GM18505 (cell line): ENCODE data around the gene ITSN1.
"Not testable (repeated sequence)": the region's sequence is repeated elsewhere in the genome, so short reads cannot be mapped to it uniquely, and the experiment has no call there.

Source experiments
- ATAC-seq: cut with Tn5 transposase; IDR thresholded peaks from one replicate; pipeline ENCODE4 v1.9.1; 2021; ENCODE audit not compliant: unreplicated experiment
- POLR2A ChIP-seq: IDR thresholded peaks from 4 replicates; pipeline ENCODE4 v1.6.1; 2011; ENCODE audit warnings: borderline replicate concordance; ENCODE audit not compliant: insufficient read depth, insufficient read length; ENCODE audit errors: extremely low read depth

Gene ITSN1

DNA sequence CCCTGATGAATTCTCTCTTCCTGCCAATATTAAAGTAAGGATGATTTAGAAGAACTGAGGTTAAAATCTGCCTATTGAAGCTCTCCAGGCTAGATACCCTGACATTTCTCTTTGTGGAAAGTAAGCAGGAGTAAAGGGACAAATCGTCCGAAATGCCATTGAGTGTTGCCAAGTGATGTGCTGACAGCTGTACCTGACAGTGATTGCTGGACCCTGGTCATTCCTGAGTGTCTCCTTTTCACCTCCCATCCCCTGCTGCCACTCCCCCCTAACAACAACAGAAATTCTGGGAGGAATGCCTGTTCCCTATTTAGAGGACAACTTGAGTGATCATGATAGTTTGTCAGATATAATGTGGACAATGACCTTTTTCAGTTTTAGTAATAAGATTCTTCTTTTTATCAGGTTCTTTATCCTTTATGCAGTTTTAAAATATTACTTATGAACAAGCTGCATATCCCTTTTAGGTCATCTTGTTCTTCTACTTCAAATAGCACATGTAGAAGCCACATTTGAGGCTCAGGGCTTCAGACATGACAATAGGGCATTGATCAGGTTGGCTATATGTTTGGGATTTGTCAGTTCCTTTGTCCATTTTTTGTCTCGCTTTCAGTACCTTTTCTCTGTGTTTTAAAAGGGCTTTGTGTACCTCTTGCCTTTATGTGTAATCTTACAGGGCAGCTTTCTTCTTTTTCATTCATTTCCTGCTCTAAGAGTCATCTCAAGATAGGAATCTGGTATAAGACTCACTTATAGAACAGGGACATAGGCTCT lies 56.0 kb downstream of the ITSN1 start:
- TF ChIP-seq POLR2A = no peak
- no peak for ATAC-seq

GRCh38 chr21:33699277-33699676 lies 57.0 kb downstream of the ITSN1 start:
- ATAC-seq = no peak

DNA sequence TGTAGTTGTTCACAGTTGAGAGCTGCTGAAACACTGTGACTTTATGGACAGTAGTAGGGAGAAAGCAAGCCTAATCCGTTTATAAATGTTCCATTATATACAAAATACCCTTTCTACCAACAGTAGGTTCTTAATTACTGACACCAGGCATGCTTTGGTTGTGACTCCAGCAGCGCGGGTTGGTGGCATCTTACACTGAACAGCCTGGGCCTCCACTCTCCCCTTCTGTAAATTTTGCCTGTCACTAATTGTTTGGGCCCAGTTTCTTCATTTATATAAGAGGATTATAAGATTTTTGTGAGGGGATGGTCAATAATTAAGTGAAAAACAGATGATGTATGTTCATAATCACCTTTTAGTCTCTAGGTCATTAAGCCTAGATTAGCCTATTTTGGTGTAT lies 58.2 kb downstream of the ITSN1 start:
- ATAC-seq = no peak
- TF ChIP-seq POLR2A = no peak

More at GRCh38 chr21:33699277-33699676, 57.0 kb downstream of the ITSN1 start:
- TF ChIP-seq POLR2A = no peak

GRCh38 chr21:33703750-33704606 lies 61.7 kb downstream of the ITSN1 start:
- no peak for ATAC-seq
- no peak for TF ChIP-seq POLR2A

- no peak for ATAC-seq
- TF ChIP-seq POLR2A = no peak
Observed at GRCh38 chr21:33707846-33708245, 65.5 kb downstream of the ITSN1 start.

DNA sequence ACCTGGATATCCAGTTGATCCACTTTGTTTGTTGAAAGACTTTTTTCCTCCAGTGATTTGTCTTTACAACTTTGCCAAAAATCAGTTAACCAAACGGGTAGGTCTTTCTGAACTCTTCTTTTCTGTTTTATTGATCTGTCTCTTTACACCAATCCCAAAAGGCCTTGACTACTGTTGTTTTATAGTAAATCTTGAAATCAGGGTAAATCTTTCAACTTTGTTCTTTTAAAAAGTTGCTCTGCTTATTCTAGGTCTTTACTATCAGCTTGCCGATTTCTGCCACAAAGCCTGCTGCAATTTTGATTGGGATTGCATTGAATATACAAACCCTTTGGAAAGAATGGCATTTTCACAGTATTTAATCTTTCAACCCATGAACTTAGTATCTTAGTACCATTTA lies 66.6 kb downstream of the ITSN1 start:
- ATAC-seq = no peak
- no peak for TF ChIP-seq POLR2A

DNA sequence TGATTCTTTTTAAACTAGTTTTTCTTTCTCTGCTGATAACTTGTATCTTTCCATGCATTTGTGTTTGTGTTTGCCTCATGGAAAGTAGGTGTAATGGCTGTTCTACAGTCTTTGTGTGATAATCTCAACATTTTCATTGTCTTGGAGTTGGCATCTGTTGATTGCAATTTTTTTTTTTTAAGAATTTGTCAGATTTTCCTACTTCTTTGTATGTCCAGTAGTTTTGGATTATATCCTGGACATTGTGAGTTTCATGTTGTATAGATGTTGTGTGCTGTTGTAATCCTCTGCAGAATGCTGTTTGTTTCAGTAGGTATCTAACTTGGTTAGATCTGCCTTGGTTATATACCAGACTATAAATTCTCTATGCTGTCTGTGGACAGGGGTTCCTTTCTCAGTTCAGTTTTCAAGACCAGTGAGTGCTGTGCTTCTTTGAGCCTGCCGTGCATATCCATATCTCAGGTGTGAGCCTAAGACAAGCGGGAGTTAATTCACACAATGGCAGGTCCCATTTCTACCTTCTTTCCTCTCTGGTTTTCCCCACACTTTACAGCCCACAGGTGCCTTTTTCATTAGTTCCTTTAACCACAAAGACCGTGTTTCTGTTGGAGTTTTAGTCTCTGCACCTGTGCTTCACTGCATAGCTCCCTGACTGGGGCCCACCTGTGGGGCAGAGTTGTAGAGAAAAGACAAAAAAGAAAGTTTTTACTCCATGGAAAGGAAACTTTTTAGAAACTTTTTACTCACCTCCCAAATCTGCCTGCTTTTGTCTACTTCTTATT lies 69.9 kb downstream of the ITSN1 start:
- no peak for TF ChIP-seq POLR2A
- ATAC-seq = no peak

DNA sequence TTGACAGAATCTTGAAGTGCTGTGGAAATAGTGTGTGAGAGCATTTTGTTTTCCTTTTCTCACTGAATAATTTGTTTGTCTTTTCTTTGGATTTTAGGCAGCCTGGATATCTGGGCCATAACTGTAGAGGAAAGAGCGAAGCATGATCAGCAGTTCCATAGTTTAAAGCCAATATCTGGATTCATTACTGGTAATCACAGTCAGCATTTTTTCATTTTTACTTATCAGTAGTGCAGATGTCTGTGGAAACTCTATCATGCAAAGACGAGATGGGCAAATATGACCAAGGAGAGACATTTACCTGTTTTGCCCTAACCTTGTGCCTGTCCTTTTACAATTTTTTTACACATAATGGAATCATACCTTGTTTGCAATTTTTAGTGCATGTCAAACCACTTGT lies 78.8 kb downstream of the ITSN1 start:
- no peak for ATAC-seq
- no peak for TF ChIP-seq POLR2A

- ATAC-seq = not testable (repeated sequence)
Observed at GRCh38 chr21:33729139-33729538, 86.8 kb downstream of the ITSN1 start.

GRCh38 chr21:33729641-33730040 lies 87.3 kb downstream of the ITSN1 start:
- ATAC-seq = no peak
- no peak for TF ChIP-seq POLR2A

DNA sequence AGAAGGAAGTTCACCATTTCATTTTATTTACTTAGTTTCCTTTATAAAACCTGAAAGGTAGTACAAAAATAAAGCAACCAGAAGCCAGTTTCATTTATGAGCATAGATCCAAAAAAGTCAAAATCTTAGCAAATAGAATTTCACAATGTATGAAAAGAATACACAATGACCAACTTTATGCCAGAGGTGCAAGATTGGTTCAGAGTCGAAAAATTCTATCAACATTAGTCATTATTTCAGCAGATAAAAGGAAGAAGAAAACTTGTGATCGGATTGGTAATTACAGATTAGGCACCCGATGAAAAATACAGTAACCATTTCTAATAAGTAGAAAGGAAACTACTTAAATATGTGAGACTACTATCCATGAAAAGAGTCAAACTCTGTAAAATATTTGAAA lies 89.1 kb downstream of the ITSN1 start:
- no peak for TF ChIP-seq POLR2A
- ATAC-seq = no peak

- no peak for ATAC-seq
- no peak for TF ChIP-seq POLR2A
Observed at GRCh38 chr21:33732038-33732437, 89.7 kb downstream of the ITSN1 start.

DNA sequence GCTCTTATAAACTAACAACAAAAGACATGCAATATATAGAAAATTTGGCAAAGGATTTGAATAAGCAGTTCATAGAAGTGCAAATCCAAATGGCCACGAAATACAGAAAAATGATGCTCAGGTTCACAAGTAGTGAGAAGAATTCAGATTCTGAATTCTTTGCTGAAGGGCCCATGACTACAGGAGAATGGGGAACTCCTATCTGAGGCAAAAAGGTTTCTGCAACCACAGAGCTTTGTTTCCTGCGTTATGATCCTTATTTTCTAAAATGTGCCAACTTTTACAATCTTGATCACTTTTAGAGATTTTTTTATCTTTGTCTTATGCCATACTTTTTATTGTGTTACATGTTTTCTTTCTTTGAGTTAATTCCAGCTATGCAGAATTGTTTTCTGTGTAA lies 91.3 kb downstream of the ITSN1 start:
- no peak for TF ChIP-seq POLR2A
- no peak for ATAC-seq

DNA sequence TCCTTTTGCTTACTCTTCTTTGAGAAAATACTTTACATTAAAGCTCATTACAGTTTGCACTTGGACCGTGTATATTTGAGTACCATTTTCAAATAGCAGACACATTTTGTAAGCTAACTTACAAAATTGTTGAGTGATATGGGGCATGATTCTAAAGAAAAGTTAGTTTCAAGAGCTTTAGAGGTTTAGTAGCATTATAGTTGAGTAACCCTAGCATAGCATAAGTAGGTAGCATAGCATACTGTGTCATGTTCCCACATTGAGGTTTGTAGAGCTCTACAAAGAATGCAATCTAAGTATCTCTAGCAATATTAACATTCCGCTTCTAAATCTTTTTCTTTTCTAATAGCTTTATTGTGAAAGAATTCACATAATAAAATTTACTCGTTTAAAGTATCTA lies 92.0 kb downstream of the ITSN1 start:
- no peak for ATAC-seq
- TF ChIP-seq POLR2A = no peak

DNA sequence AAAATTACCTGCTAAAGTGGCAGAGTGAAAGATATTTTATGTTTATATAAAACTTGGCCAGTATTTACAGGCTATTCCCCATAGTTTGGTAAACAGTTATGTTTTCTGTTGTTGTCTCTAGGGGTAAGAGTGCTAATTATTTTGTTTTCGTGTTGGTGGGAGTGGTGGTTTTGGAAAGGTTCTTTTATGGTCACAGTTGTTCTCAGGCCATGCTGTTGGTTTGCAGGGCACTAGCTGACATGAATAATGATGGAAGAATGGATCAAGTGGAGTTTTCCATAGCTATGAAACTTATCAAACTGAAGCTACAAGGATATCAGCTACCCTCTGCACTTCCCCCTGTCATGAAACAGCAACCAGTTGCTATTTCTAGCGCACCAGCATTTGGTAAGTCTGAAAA lies 92.5 kb downstream of the ITSN1 start:
- ATAC-seq = no peak
- TF ChIP-seq POLR2A = no peak
